ENCODE results near the gene RND3.

RND3 gene

DNA sequence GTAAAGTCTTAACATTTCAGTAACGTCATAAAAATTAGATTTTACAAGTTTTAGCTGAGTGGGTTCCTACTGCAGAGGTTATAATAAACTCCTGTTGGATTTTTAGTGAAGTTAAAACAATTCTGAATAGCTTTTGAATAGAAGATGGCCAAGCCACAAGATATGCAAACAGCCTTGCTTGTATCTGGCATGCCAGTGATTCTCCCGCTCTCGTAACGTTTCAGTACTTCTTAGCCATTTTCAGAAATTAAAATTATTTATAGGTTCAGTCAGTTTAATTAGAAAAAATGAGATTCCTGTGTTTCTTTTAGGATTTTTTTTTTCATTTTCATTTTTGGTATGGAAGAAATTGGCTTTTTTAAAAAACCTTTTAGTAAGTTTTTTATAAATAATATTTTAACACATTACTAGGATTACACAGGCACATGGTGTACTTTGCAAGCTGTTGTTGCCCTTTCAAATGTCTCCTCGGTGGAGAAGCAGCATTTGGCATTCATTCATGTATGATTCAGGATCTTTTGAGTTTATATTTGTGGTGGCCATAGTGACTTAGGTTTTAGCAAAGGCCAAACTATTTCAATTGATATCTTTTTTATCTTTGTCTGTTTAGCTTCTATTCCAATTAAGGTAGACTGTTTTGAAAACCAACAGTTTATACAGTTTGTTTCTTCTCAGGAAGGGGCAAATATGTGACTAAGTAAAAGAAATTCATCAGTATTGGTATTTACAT lies 30.6 kb upstream of the RND3 start:
- TF ChIP-seq CTCF (conservative IDR thresholded peaks at IDR 0.05) (no peak), ZFX (IDR thresholded peaks at IDR 0.05) (no peak)
- no peak overlapping the region for H3K27ac ChIP-seq

DNA sequence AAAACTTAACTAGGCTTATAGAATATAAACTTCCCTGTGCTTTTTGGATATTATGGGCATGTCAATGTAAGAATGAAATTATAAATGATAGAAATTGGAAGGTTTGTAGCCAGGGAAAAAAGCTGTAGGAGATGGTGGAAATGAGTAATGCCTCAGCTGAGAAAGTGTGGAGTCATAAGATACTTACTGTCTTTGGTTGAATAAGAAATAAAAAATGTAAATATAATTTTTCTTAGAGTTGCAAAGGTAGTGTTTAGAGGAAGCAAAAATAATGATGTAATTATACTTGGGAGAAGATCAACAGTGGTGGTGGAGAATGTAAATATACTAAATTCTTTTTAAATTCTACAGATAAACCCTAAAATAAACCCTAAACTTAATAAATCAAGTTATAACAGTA lies 26.2 kb upstream of the RND3 start:
- no peak overlapping the region for H3K27ac ChIP-seq
- TF ChIP-seq ZFX (IDR thresholded peaks at IDR 0.05) = no peak
- TF ChIP-seq CTCF (conservative IDR thresholded peaks at IDR 0.05) = no peak

DNA sequence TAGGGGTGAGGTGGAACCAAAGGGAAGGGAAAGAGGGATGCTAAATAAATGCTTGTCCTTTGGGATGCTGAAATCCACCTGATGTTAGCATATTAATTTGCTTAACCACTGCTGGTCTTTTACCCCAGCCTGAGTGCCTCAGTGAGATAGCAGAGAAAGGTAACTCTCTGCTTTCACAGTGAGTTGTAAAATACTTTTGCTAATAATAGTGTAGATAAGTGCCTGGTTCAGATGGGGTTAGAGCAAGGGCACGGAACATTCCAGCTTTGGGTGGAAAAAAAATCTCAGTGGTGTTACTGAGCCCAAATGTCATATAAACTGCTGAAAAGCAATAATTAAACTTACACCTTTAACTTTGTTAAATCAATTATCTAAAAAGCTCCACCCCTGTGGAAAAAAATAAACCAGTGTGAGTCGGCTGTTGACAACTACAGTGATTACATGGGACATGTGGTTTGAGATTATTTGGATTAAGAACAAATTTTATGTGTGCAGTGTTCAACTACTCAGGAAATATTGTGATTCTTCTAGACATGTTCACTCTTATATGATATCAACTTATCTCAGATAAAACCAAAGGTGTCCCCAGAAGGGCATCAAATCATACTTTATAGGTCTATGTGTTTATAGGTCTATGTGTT lies 21.1 kb upstream of the RND3 start:
- no peak overlapping the region for H3K27ac ChIP-seq
- no peak for TF ChIP-seq ZFX (IDR thresholded peaks at IDR 0.05)
- no peak for TF ChIP-seq CTCF (conservative IDR thresholded peaks at IDR 0.05)

DNA sequence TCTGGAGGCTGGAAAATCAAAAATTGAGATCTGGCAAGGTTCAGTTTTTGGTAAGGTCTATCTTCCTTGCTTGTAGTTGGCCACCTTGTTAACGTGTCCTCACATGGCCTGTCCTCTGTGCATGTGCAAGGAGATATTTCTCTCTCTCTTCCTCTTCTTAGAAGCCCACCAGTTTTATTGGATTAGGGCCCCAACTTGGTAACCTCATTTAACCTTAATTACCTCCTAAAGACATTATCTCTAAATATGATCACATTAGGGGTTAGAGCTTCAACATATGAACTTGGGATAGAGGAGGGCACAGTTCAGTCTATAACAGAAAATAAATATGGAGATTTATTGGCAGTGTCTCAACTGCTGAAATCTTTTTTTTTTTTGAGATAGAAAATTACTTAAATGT lies 19.6 kb upstream of the RND3 start:
- TF ChIP-seq ZFX (IDR thresholded peaks at IDR 0.05) = no peak
- TF ChIP-seq CTCF (conservative IDR thresholded peaks at IDR 0.05) = no peak
- no peak overlapping the region for H3K27ac ChIP-seq

DNA sequence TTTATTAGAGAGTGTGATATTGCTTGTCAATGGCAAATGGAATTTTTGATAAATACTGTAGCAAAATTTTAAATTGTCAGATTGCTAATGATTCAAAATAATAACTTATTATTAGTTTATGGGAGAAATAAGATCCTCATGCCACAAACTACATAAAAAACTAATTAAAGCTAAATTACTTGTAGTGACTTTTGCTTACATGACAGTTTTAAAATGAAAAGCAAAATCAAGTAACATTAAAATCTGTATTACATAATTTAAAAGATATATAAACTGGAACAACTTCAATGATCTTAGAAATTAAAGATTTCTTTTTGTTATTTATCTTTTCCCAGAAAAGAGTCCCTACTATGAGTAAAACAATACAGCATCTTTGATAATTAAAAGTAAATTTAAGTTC lies 17.7 kb upstream of the RND3 start:
- TF ChIP-seq ZFX (IDR thresholded peaks at IDR 0.05) (no peak), CTCF (conservative IDR thresholded peaks at IDR 0.05) (no peak)
- H3K27ac ChIP-seq = no peak overlapping the region

DNA sequence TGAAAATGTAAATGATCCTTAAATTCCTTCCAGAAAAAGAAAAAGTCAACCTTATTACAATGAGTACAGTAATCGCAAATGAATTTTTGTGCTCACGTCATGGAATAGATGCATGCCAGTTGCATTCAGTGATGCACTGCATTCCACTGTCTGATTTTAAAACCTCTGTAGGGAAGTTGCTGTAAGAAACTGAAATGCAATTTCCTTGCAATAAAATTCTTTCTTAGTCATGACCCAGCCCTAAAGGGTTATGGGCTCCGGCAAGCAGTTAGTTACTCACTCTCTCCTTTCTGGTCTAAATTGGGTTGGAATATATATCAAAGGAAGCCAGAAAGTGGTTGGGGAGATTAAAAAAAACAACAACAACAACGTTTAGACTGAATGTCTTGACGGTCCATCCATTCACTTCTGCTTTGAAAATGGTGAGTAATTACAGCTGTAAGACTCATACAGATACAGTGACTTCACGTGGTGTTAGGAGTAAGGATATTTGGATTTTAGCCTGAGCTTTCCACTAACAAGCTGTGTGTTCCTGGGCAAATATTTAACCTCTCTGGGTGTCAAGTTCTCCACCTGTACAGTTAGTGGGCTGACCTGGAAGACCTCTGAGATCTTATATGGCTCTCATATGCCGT lies 8.6 kb upstream of the RND3 start:
- TF ChIP-seq ZFX (IDR thresholded peaks at IDR 0.05) (no peak), CTCF (conservative IDR thresholded peaks at IDR 0.05) (no peak)
- no peak overlapping the region for H3K27ac ChIP-seq

DNA sequence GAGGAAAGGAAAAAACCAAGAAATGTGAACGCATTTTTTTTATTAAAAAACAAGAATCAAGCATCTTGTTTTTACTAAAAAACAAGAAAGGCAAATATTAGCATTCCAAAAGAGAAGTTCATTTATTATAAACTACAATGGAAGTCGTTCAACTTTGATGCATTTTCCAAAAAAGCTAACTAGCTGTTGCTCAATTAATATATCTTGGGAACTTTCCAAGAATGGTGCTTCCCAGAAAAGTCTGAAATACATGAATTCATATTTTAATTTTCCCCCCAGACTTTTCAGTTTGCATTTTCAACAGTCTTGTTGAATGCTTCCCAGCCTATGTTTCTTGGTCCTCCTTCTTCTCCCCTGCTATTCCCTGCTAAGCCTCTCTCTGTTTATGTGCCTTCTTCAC lies 7.5 kb upstream of the RND3 start:
- no peak overlapping the region for H3K27ac ChIP-seq
- TF ChIP-seq ZFX (IDR thresholded peaks at IDR 0.05) (no peak), CTCF (conservative IDR thresholded peaks at IDR 0.05) (no peak)
